Measurements from ENCODE around the gene PCAT7.

PCAT7 gene

GRCh38 chr9:94606646-94607422, 52.0 kb downstream of the PCAT7 start:
- Histone ChIP-seq H3K4me3 (ENCODE audit: low read length) (no peak overlapping the region), H3K4me1 (ENCODE audit: control insufficient read depth, insufficient read depth, low read length) (peaks cover 6% of the 10 kb centered on the region), H3K9me3 (ENCODE audit: control insufficient read depth, low read length) (no peaks in the 10 kb centered on the region), H3K27me3 (replicated peaks; ENCODE audit: control insufficient read depth, insufficient read depth, low read length) (peaks cover 48% of the 10 kb centered on the region), H3K9ac (ENCODE audit: low read length) (no peak overlapping the region), H3K36me3 (ENCODE audit: control insufficient read depth, insufficient read depth, low read length, severe bottlenecking) (no peaks in the 10 kb centered on the region)
- no peak for DNase-seq (ENCODE audit: low read depth)

- no peak overlapping the region for H3K9ac ChIP-seq (ENCODE audit: low read length)
- H3K9me3 ChIP-seq (ENCODE audit: control insufficient read depth, low read length) = no peaks in the 10 kb centered on the region
- no peak overlapping the region for H3K4me3 ChIP-seq (ENCODE audit: low read length)
- no peaks in the 10 kb centered on the region for H3K36me3 ChIP-seq (ENCODE audit: control insufficient read depth, insufficient read depth, low read length, severe bottlenecking)
- peaks cover 48% of the 10 kb centered on the region for H3K27me3 ChIP-seq (replicated peaks; ENCODE audit: control insufficient read depth, insufficient read depth, low read length)
- peaks cover 6% of the 10 kb centered on the region for H3K4me1 ChIP-seq (ENCODE audit: control insufficient read depth, insufficient read depth, low read length)
- DNase-seq (ENCODE audit: low read depth) = no peak
Measured at GRCh38 chr9:94607423-94607691, 52.5 kb downstream of the PCAT7 start.

GRCh38 chr9:94610181-94610606, 55.3 kb downstream of the PCAT7 start:
- Histone ChIP-seq H3K4me3 (ENCODE audit: low read length) (no peak overlapping the region), H3K36me3 (ENCODE audit: control insufficient read depth, insufficient read depth, low read length, severe bottlenecking) (no peaks in the 10 kb centered on the region), H3K4me1 (ENCODE audit: control insufficient read depth, insufficient read depth, low read length) (no peaks in the 10 kb centered on the region), H3K27me3 (replicated peaks; ENCODE audit: control insufficient read depth, insufficient read depth, low read length) (peaks cover 47% of the 10 kb centered on the region), H3K9me3 (ENCODE audit: control insufficient read depth, low read length) (no peaks in the 10 kb centered on the region), H3K9ac (ENCODE audit: low read length) (no peak overlapping the region)
- no peak for DNase-seq (ENCODE audit: low read depth)

DNA sequence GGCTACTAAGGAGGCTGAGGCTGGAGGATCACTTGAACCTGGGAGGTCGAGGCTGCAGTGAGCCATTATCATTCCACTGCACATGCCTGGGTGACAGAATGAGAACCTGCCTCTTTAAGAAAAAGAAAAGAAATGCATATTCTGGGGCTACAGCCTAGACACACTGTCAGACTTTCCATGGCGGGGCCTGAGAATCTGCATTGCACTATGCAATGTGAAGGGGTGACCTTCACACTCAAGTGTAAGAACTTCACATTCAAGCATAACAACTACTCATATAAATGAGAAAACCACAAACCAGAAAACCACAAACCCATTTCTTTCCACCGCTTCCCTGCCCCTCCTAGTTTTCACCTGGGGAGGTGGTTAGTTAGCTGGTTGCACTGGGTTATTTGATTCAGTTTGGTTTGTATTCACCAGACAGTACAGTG, 56.8 kb downstream of the PCAT7 start:
- no peak for DNase-seq (ENCODE audit: low read depth)
- Histone ChIP-seq H3K36me3 (ENCODE audit: control insufficient read depth, insufficient read depth, low read length, severe bottlenecking) (no peaks in the 10 kb centered on the region), H3K4me1 (ENCODE audit: control insufficient read depth, insufficient read depth, low read length) (no peaks in the 10 kb centered on the region), H3K9ac (ENCODE audit: low read length) (no peak overlapping the region), H3K4me3 (ENCODE audit: low read length) (no peak overlapping the region), H3K9me3 (ENCODE audit: control insufficient read depth, low read length) (no peaks in the 10 kb centered on the region), H3K27me3 (replicated peaks; ENCODE audit: control insufficient read depth, insufficient read depth, low read length) (peaks cover 33% of the 10 kb centered on the region)

GRCh38 chr9:94612071-94612470, 57.2 kb downstream of the PCAT7 start:
- no peak for DNase-seq (ENCODE audit: low read depth)
- H3K27me3 ChIP-seq (replicated peaks; ENCODE audit: control insufficient read depth, insufficient read depth, low read length) = peaks cover 29% of the 10 kb centered on the region
- H3K4me1 ChIP-seq (ENCODE audit: control insufficient read depth, insufficient read depth, low read length) = no peaks in the 10 kb centered on the region
- H3K36me3 ChIP-seq (ENCODE audit: control insufficient read depth, insufficient read depth, low read length, severe bottlenecking) = no peaks in the 10 kb centered on the region
- H3K9me3 ChIP-seq (ENCODE audit: control insufficient read depth, low read length) = no peaks in the 10 kb centered on the region
- H3K9ac ChIP-seq (ENCODE audit: low read length) = no peak overlapping the region
- H3K4me3 ChIP-seq (ENCODE audit: low read length) = no peak overlapping the region

DNA sequence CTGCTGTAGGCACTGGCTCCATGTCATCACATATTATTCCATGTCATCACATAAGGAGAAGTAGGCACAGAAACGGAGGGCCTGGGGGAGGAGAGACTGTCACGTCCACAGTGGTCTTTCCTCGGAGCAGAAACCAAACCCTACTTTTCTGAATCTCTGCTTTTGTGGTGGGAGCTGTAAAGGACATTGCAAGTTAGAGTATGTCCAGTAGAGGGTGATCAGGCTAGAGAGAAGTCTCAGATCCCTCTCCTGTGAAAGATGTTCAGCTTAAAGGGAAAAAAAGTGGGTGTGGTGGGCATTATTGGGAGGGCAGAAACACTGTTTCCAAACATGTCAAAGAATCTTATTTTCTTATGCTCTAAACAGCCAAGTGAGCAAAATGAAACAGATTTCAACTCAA, 58.1 kb downstream of the PCAT7 start:
- Histone ChIP-seq H3K9ac (ENCODE audit: low read length) (no peak overlapping the region), H3K27me3 (replicated peaks; ENCODE audit: control insufficient read depth, insufficient read depth, low read length) (peaks cover 20% of the 10 kb centered on the region), H3K4me1 (ENCODE audit: control insufficient read depth, insufficient read depth, low read length) (no peaks in the 10 kb centered on the region), H3K36me3 (ENCODE audit: control insufficient read depth, insufficient read depth, low read length, severe bottlenecking) (no peaks in the 10 kb centered on the region), H3K4me3 (ENCODE audit: low read length) (no peak overlapping the region), H3K9me3 (ENCODE audit: control insufficient read depth, low read length) (no peaks in the 10 kb centered on the region)
- DNase-seq (ENCODE audit: low read depth) = no peak

GRCh38 chr9:94619026-94619425, 64.1 kb downstream of the PCAT7 start:
- Histone ChIP-seq H3K36me3 (ENCODE audit: control insufficient read depth, insufficient read depth, low read length, severe bottlenecking) (no peaks in the 10 kb centered on the region), H3K4me1 (ENCODE audit: control insufficient read depth, insufficient read depth, low read length) (no peaks in the 10 kb centered on the region), H3K4me3 (ENCODE audit: low read length) (no peak overlapping the region), H3K9me3 (ENCODE audit: control insufficient read depth, low read length) (no peaks in the 10 kb centered on the region), H3K9ac (ENCODE audit: low read length) (no peak overlapping the region), H3K27me3 (replicated peaks; ENCODE audit: control insufficient read depth, insufficient read depth, low read length) (peaks cover 14% of the 10 kb centered on the region)
- DNase-seq (ENCODE audit: low read depth) = no peak

All from adipocyte (in vitro differentiated cells).